SH-SY5Y (cell line): ENCODE results near the gene INSYN1.

ENCODE experiments used
- GATA2 ChIP-seq: IDR thresholded peaks from 2 replicates; pipeline ENCODE4 v1.6.1; 2011; ENCODE audit warnings: mild to moderate bottlenecking, low read depth, low read length
- GATA3 ChIP-seq: IDR thresholded peaks from 2 replicates; pipeline ENCODE4 v1.6.1; 2011; ENCODE audit warnings: low read depth, mild to moderate bottlenecking, low read length, moderate library complexity

DNA sequence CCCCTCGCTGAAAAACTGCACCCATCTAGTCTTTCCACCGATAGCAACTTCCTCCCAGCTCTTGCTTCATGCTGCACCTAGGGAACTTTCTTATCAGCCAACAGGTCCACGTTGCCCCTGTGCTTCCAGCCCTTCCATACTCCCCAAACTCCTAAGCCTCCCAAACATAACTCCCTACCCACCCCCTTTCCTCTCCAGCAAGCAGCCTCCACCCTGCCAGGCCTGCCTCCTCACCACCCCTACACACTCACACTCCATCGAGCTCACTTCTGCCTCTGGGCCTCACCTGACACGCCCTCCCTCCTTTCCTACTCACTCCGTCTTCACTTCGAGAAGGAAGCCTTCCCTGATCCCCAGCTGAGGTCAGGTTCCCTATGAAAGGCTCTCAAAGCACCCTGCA, 8.1 kb downstream of the INSYN1 start:
- TF ChIP-seq GATA2 (no peak), GATA3 (no peak)
